ENCODE results near the gene COX11.
A peak's percentile ranks its signal among the peaks of the same experiment; 100 is the strongest.

Gene COX11

GRCh38 chr17:54968262-54968987 lies at the start of gene COX11, which contains the start of gene STXBP4:
COX11 (minus strand) TSS chr17:54968654; CDS start chr17:54968646, 8 bp downstream.
STXBP4 (plus strand) TSS chr17:54968765; CDS start chr17:54986220, 17,455 bp downstream.
- peak; percentile 96 for DNase-seq (ENCODE audit: low spot score)

GRCh38 chr17:55005520-55005919 lies 37.1 kb upstream of the COX11 start:
- no peak for DNase-seq (ENCODE audit: low spot score)

- no peak for DNase-seq (ENCODE audit: low spot score)
These were observed 36.0 kb upstream of the COX11 start for GRCh38 chr17:55004484-55004883.

GRCh38 chr17:55002458-55002857 lies 34.0 kb upstream of the COX11 start:
- DNase-seq (ENCODE audit: low spot score) = no peak

- DNase-seq (ENCODE audit: low spot score) = no peak
These were observed 28.0 kb upstream of the COX11 start for GRCh38 chr17:54996441-54996840.

GRCh38 chr17:54992797-54993639 lies 24.6 kb upstream of the COX11 start:
- DNase-seq (ENCODE audit: low spot score) = peak; percentile 15

- no peak for DNase-seq (ENCODE audit: low spot score)
These were observed 23.1 kb upstream of the COX11 start for GRCh38 chr17:54991567-54991966.

GRCh38 chr17:54990118-54990517 lies 21.7 kb upstream of the COX11 start:
- no peak for DNase-seq (ENCODE audit: low spot score)

GRCh38 chr17:54985476-54985875 lies 17.0 kb upstream of the COX11 start:
- no peak for DNase-seq (ENCODE audit: low spot score)

GRCh38 chr17:54983260-54983659 lies 14.8 kb upstream of the COX11 start:
- DNase-seq (ENCODE audit: low spot score) = no peak

GRCh38 chr17:54982399-54982798 lies 13.9 kb upstream of the COX11 start:
- no peak for DNase-seq (ENCODE audit: low spot score)

- no peak for DNase-seq (ENCODE audit: low spot score)
These were observed 11.9 kb upstream of the COX11 start for GRCh38 chr17:54980375-54980774.

GRCh38 chr17:54979657-54980056 lies 11.2 kb upstream of the COX11 start:
- DNase-seq (ENCODE audit: low spot score) = no peak

GRCh38 chr17:54977744-54978143 lies 9.3 kb upstream of the COX11 start:
- no peak for DNase-seq (ENCODE audit: low spot score)

GRCh38 chr17:54976316-54976715 lies 7.9 kb upstream of the COX11 start:
- DNase-seq (ENCODE audit: low spot score) = no peak

GRCh38 chr17:54974759-54975158 lies 6.3 kb upstream of the COX11 start:
- no peak for DNase-seq (ENCODE audit: low spot score)

GRCh38 chr17:54972406-54973138 lies 4.1 kb upstream of the COX11 start:
- no peak for DNase-seq (ENCODE audit: low spot score)

- no peak for DNase-seq (ENCODE audit: low spot score)
These were observed 3.4 kb upstream of the COX11 start for GRCh38 chr17:54971901-54972300.

GRCh38 chr17:54971147-54971546 lies 2.7 kb upstream of the COX11 start:
- DNase-seq (ENCODE audit: low spot score) = no peak

GRCh38 chr17:54969658-54970572 lies 1.5 kb upstream of the COX11 start:
- DNase-seq (ENCODE audit: low spot score) = no peak

GRCh38 chr17:54968988-54969332 lies 506 bp upstream of the COX11 start:
- DNase-seq (ENCODE audit: low spot score) = peak; percentile 40
